OCI-LY3 (cell line): ENCODE results near the gene CUL1.

Experiments
- H2AFZ ChIP-seq: fragments of 200-600, 300-600 bp; shearing (Covaris generic); 2 replicates; pipeline ENCODE4 v1.6.0; 2014; ENCODE audit warnings: antibody characterized with exemption, low read depth, low read length
- H3K27ac ChIP-seq: fragments of 200-600, 300-600 bp; sonication (generic); 2 replicates; pipeline ENCODE4 v1.5.1; 2014; ENCODE audit warnings: mild to moderate bottlenecking, low read length, moderate library complexity, mixed read lengths
- H3K27me3 ChIP-seq: fragments of 200-600, 300-600 bp; sonication (generic); 2 replicates; pipeline ENCODE4 v1.6.1; 2014; ENCODE audit warnings: low read depth, low read length, mixed read lengths
- H3K36me3 ChIP-seq: fragments of 200-600, 300-600 bp; sonication (generic); replicated peaks from 2 replicates; pipeline ENCODE3; 2014; ENCODE audit warnings: low read depth, low read length, mixed read lengths
- H3K4me1 ChIP-seq: fragments of 300-600, 200-600 bp; sonication (generic); 2 replicates; pipeline ENCODE4 v1.6.1; 2014; ENCODE audit warnings: low read length, mixed read lengths
- H3K4me2 ChIP-seq: fragments of 200-600, 300-600 bp; sonication (generic); 2 replicates; pipeline ENCODE4 v1.6.1; 2014; ENCODE audit warnings: low read length, mixed read lengths
- H3K4me3 ChIP-seq: fragments of 300-600, 200-600 bp; sonication (generic); 2 replicates; pipeline ENCODE4 v1.5.1; 2014; ENCODE audit warnings: antibody characterized with exemption, mild to moderate bottlenecking, low read length, moderate library complexity
- H3K79me2 ChIP-seq: fragments of 300-600, 200-600 bp; shearing (Covaris generic); 2 replicates; pipeline ENCODE4 v1.6.1; 2014; ENCODE audit warnings: mild to moderate bottlenecking, low read length, mixed read lengths
- H3K9ac ChIP-seq: fragments of 300-600, 200-600 bp; shearing (Covaris generic); 2 replicates; pipeline ENCODE4 v1.6.0; 2014; ENCODE audit warnings: mild to moderate bottlenecking, low read length, moderate library complexity
- H3K9me3 ChIP-seq: fragments of 200-600, 300-600 bp; shearing (Covaris generic); 2 replicates; pipeline ENCODE4 v1.6.1; 2014; ENCODE audit warnings: low read length, mixed read lengths; ENCODE audit not compliant: insufficient read depth
- H4K20me1 ChIP-seq: fragments of 200-600, 300-600 bp; sonication (generic); 2 replicates; pipeline ENCODE4 v1.6.1; 2016; ENCODE audit warnings: low read length, mixed read lengths; ENCODE audit not compliant: insufficient read depth
- CTCF ChIP-seq: fragments of 200-600, 300-600 bp; sonication (generic); IDR thresholded peaks from 2 replicates; pipeline ENCODE4 v1.5.1; 2014; ENCODE audit warnings: antibody characterized with exemption, low read length, low read depth
- EZH2phosphoT487 ChIP-seq: fragments of 200-600 bp; shearing (Covaris generic); IDR thresholded peaks from 2 replicates; pipeline ENCODE4 v1.6.1; 2018; ENCODE audit warnings: antibody characterized with exemption, mixed run types, low read depth

The CUL1 gene

GRCh38 chr7:148711191-148712102 is 12.7 kb downstream of the CUL1 start:
- Histone ChIP-seq H3K36me3 (peaks cover 4% of the 10 kb centered on the region), H3K4me3 (peak overlapping the region; percentile 56), H2AFZ (no peak overlapping the region), H3K9ac (no peak overlapping the region), H3K27me3 (no peaks in the 10 kb centered on the region), H3K4me2 (peak overlapping the region; percentile 60), H3K79me2 (peaks cover 100% of the 10 kb centered on the region), H3K9me3 (no peaks in the 10 kb centered on the region), H4K20me1 (peaks cover 96% of the 10 kb centered on the region), H3K27ac (peak overlapping the region; percentile 38), H3K4me1 (peaks cover 32% of the 10 kb centered on the region)
- TF ChIP-seq EZH2phosphoT487 (no peak), CTCF (no peak)

- H3K36me3 ChIP-seq, result peaks cover 4% of the 10 kb centered on the region
- H3K79me2 ChIP-seq, result peaks cover 100% of the 10 kb centered on the region
- H4K20me1 ChIP-seq, result peaks cover 99% of the 10 kb centered on the region
- TF ChIP-seq EZH2phosphoT487 (no peak), CTCF (no peak)
- peaks cover 32% of the 10 kb centered on the region for H3K4me1 ChIP-seq
- H3K9ac ChIP-seq, result no peak overlapping the region
- H3K27me3 ChIP-seq, result no peaks in the 10 kb centered on the region
- H2AFZ ChIP-seq, result no peak overlapping the region
- peak overlapping the region; percentile 5 for H3K27ac ChIP-seq
- H3K4me2 ChIP-seq, result peak overlapping the region; percentile 60
- H3K9me3 ChIP-seq, result no peaks in the 10 kb centered on the region
- peak overlapping the region; percentile 56 for H3K4me3 ChIP-seq
Observed at GRCh38 chr7:148712678-148713329, 14.1 kb downstream of the CUL1 start.

- peaks cover 32% of the 10 kb centered on the region for H3K4me1 ChIP-seq
- H3K9ac ChIP-seq, result no peak overlapping the region
- no peak for TF ChIP-seq EZH2phosphoT487
- no peak for TF ChIP-seq CTCF
- H3K27ac ChIP-seq, result no peak overlapping the region
- H3K4me2 ChIP-seq, result no peak overlapping the region
- H2AFZ ChIP-seq, result no peak overlapping the region
- peaks cover 99% of the 10 kb centered on the region for H4K20me1 ChIP-seq
- no peaks in the 10 kb centered on the region for H3K9me3 ChIP-seq
- H3K4me3 ChIP-seq, result no peak overlapping the region
- no peaks in the 10 kb centered on the region for H3K27me3 ChIP-seq
- H3K79me2 ChIP-seq, result peaks cover 100% of the 10 kb centered on the region
- H3K36me3 ChIP-seq, result peaks cover 4% of the 10 kb centered on the region
Observed at GRCh38 chr7:148714498-148714897, 15.8 kb downstream of the CUL1 start.

GRCh38 chr7:148715027-148715426 is 16.3 kb downstream of the CUL1 start:
- H3K27ac ChIP-seq, result no peak overlapping the region
- no peak overlapping the region for H3K4me3 ChIP-seq
- no peak overlapping the region for H2AFZ ChIP-seq
- peaks cover 100% of the 10 kb centered on the region for H3K79me2 ChIP-seq
- TF ChIP-seq CTCF (no peak), EZH2phosphoT487 (no peak)
- H3K9ac ChIP-seq, result no peak overlapping the region
- H3K9me3 ChIP-seq, result no peaks in the 10 kb centered on the region
- no peak overlapping the region for H3K4me2 ChIP-seq
- peaks cover 99% of the 10 kb centered on the region for H4K20me1 ChIP-seq
- peaks cover 4% of the 10 kb centered on the region for H3K36me3 ChIP-seq
- no peaks in the 10 kb centered on the region for H3K27me3 ChIP-seq
- peaks cover 32% of the 10 kb centered on the region for H3K4me1 ChIP-seq
